ENCODE data around the gene CRMP1.

Gene CRMP1

GRCh38 chr4:5919044-5919443, 26.2 kb upstream of the CRMP1 start:
- DNase-seq: no peak

- DNase-seq: no peak
Observed at GRCh38 chr4:5918331-5918985, 25.6 kb upstream of the CRMP1 start.

- DNase-seq: no peak
Observed at GRCh38 chr4:5917672-5918071, 24.8 kb upstream of the CRMP1 start.

- DNase-seq: no peak
Observed at GRCh38 chr4:5916229-5916628, 23.3 kb upstream of the CRMP1 start.

GRCh38 chr4:5913454-5913853, 20.6 kb upstream of the CRMP1 start:
- no peak for DNase-seq

DNA sequence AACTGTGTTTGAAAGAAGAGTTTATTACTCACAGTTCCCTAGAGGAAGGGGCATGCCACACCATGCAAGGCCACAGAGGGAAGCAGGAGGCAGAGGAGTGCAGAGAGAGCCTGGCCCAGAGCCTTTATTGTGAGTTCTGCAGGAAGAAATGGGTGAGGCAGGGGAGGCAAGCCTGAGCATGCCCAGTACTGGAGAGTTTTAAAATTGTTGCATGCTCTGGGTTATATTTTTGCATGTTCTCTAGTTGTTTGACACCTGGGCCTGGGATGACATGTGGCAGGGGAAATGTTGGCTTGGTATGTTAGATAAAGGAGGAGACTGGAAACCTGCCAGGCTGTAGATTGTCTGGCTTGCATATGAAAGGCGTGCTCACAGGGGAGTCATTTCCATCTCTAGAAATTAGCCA, 19.7 kb upstream of the CRMP1 start:
- DNase-seq: no peak

GRCh38 chr4:5908876-5909427, 16.1 kb upstream of the CRMP1 start:
- DNase-seq: no peak

DNA sequence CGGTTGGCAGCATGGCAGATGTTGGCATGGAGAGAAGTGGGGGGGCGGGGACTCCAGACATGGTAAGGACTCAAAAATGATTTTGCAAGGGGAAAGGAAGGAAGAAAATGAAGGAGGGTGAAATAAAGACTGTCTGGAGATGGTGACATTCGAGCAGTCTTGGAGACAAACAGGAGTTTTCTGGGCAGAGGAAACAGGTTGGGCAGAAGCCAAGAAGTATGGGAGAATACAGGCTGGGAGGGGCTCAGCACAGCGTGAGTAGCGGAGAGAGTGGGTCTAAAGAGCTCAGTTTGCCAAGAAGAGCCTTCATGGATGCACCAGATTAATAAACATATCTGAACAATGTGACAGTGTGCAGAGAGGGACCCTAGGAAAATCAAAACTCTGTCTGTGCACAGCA, 13.3 kb upstream of the CRMP1 start:
- no peak for DNase-seq

GRCh38 chr4:5905714-5906113, 12.8 kb upstream of the CRMP1 start:
- DNase-seq: no peak

DNA sequence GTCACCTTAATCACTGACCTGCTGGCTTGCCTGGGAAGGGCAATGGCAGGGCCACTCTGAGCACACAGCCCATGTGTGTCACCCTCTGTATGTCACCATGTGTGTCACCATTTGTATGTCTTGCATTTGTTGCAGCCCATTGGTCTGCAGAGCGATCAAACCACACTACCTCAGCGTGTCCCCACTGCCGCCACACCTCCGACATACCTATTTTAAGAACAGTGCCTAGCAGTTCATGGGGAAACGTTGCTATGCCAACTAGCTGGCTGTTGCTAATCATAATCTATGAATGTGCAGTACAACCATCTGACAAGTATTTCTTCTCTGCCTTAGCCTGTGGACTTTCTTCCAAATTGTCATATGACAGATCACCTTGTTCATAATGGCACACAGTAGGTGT, 8.0 kb upstream of the CRMP1 start:
- DNase-seq: no peak

- no peak for DNase-seq
Observed at GRCh38 chr4:5899881-5900280, 7.0 kb upstream of the CRMP1 start.

DNA sequence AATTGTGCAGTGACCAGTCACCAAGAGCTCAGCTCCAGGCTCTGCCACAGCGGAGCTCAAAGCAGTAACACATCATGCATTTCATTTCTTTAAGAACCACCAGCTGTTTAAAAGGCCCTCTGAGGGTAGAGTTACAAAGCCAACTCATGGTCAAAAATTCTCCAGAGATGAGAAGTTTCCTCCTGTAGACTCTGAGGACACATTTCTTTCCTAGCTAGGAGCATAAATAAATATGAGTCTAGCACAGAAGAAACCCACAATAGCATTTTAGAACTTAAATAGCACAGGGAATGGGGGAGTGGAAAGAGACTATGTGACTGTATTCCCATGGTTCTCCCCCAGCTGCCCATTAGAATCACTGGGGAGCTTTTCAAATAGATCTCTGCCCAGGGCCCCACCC, 6.5 kb upstream of the CRMP1 start:
- no peak for DNase-seq

DNA sequence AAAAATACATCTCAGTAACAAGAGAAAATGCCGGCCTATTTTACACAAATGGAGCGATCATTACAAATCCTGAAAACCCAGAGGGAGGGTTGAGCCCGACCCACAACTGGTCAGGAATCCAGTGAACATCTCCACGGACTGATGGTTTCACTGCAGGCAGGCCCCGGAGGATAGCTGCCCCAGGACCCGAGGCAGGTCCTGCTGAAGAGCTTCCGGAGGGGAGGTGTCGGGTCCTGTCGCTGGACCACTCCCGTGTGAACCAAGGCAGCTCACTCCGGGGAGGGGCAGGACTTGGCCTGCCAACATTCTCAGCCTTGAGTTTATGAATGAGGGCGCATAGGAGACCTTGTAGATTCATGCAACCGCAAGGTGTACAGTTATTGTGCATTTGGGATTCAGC, 4.8 kb upstream of the CRMP1 start:
- DNase-seq: no peak

DNA sequence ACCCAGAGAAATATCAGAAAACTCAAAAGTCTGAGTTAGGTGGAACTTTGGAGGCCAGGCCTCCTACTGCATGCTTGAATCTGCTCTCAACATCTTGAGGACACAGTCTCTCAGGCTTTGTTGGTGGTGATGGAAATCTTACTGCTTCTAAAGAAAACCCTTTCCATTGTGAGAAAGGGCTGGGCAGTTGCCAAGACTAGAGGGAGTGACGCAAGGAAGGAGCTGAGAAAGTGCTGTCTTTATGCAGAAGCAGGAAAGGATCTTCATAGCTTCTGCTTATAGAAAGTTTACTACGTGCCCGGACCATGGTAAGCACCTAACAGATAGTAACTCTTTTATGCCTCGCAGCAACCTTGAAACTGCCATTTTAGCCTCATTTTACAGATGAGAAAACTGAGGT, 2.4 kb upstream of the CRMP1 start:
- no peak for DNase-seq

DNA sequence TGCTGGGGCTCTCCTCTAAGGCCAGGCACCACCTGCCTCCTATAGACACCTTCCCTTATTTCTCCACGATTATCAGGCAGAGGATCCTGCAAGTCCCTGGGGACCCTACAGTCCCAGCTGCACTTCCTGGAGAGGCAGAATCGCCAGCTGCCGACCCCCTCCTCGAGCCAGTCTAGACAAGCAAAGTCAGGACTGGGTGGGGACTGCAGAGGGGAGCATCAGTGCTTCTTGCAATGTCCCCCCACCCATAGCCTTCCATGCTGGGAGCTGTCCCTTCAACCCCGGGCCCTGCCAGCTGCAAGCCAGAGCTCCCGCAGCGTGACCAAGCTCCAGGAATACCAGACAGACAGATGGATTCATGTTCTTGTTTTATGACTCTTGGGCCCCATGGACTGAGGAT, 1.4 kb upstream of the CRMP1 start:
- no peak for DNase-seq

GRCh38 chr4:5893591-5893990, 705 bp upstream of the CRMP1 start:
- no peak for DNase-seq

DNA sequence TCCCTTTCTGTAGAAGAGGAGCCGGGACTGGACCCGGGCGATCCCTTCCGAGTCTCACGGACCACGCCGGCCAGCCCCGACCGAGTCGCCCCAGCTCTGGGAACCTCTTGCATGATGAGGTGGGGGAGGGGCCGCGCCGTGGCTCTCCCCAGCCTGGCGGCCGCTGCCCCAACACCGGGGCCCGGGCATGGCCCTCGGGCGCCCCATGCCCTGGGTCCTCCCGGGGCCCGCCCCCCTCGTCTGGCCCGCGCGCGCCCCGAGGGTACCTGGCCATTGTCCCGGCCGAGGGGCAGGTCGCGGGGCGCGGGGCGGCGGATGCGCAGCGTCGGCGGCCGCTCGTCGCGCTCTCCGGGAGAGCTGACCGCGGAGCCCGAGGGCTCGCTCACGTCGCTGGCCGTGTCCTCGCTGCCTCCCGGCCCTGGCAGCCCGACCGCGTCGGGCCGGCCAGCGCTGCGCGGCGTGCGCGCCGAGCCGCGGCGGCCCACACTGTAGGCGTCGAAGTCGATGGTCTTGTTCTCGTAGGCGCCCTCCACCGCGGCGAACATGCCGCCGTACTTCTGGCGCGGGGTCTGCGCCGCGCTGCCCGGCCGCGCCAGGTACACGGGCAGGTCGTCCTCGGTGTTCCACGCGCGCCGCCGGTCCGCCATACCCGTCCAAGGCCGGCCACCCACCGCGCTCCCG, 423 bp downstream of the CRMP1 start:
- DNase-seq: no peak

DNA sequence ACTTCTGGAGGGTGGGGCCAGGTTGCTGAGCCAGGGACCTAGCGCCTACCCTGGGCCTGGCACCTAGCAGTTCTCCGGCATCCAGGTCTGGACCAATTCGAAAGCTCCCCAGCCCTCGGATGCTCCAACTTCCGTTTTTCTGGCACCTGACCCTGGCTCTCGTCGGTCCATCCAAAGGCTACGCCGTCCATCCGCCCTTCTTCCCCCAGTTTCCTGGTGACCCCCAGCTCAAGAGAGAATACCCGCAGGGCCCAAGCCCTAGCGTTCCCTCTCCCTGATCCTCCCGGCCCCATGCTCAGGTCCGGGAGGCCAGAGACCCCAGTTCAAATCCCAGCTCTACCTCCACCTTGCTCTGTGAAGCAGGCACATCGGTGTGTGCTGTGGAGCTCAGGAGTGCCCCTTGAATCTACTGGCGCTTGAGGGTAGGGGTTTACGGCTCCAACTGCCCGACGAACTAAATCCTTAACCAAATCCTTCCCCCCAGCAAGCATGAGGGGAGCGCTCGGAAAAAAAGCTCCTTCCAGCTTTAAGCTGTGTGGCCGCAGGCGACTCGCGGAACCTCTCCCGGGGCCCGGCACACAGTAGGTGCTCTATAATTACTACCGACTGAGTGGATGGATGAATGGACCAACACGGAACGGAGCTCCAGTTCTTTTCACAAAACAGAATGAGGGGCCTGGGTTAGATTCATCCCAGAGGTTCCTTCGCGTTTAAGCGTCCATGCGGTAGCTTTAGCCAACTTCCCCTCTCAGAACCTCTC, 1.1 kb downstream of the CRMP1 start:
- DNase-seq: no peak

GRCh38 chr4:5890063-5890727, 2.7 kb downstream of the CRMP1 start:
- no peak for DNase-seq

- DNase-seq: no peak
Observed at GRCh38 chr4:5889002-5889696, 3.7 kb downstream of the CRMP1 start.

DNA sequence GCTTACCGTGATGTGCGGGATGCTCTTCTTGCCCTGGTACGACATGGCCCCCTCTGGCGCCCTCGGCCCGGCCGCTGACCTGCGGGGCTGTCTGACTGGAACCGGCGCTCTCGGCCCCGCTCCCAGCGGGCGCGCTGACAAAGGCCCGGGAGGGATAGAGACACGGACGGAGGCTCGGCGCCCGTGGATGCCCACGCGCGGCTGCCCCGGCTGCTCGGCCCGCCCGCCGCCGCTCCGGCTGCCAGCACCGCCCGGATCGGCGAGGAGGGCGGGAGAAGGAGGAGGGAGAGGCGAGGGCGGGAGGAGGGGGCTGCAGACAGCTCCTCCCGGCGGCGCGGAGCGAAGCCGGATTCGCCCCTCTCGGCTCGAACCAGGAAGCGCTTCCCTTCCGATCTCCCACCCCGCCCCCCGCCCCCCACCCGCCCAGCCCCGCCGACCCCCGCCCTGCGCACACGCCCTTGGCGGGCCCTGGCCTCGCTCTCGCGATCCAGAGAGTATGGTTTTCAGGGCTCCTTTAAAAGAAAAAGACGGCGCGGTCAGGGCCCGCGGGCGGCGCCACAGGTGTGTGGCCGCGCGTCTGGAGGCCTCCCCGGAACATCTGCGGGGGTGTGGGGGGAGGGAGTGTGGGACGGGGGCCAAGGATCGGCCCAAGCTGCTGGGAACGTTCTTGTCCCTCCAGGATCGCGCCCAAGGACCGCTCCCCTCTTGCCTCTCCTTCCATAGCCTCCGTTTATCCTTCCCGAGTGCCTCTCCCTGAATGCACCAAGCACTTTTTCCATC, 4.5 kb downstream of the CRMP1 start:
- no peak for DNase-seq
